GM18507 (cell line): ENCODE results near the gene FAM135A.
"Not testable (repeated sequence)": the region's sequence is repeated elsewhere in the genome, so short reads cannot be mapped to it uniquely, and the experiment has no call there.

Experiments used
- DNase-seq: peaks from one replicate; pipeline ENCODE4 v3.0.0; 2011; ENCODE audit warnings: low read depth; ENCODE audit not compliant: insufficient read length; ENCODE audit errors: extremely low spot score
- FAIRE-seq: peaks from 2 replicates; lab custom pipeline; 2011; peaks lifted over from hg19 to GRCh38; lab: Jason Lieb, UNC

The FAM135A gene

GRCh38 chr6:70590400-70590799, 177.1 kb downstream of the FAM135A start:
- FAIRE-seq = no peak

GRCh38 chr6:70592391-70593117, 179.2 kb downstream of the FAM135A start:
- DNase-seq (no peak), FAIRE-seq (no peak)

More at GRCh38 chr6:70590400-70590799, 177.1 kb downstream of the FAM135A start:
- DNase-seq = no peak

- FAIRE-seq (no peak), DNase-seq (no peak)
Observed at GRCh38 chr6:70593118-70593486, 179.8 kb downstream of the FAM135A start.

GRCh38 chr6:70599187-70599586, 185.9 kb downstream of the FAM135A start:
- no peak for DNase-seq

GRCh38 chr6:70601014-70601413, 187.7 kb downstream of the FAM135A start:
- DNase-seq (no peak), FAIRE-seq (no peak)

More at GRCh38 chr6:70599187-70599586, 185.9 kb downstream of the FAM135A start:
- FAIRE-seq = no peak

GRCh38 chr6:70604254-70604653, 190.9 kb downstream of the FAM135A start:
- DNase-seq = no peak
- no peak for FAIRE-seq

- FAIRE-seq, DNase-seq: not testable (repeated sequence)
Observed at GRCh38 chr6:70607371-70607770, 194.1 kb downstream of the FAM135A start.

GRCh38 chr6:70609181-70609580, 195.9 kb downstream of the FAM135A start:
- not testable (repeated sequence) for FAIRE-seq, DNase-seq
